ENCODE results near the gene COPZ1.

COPZ1 gene

DNA sequence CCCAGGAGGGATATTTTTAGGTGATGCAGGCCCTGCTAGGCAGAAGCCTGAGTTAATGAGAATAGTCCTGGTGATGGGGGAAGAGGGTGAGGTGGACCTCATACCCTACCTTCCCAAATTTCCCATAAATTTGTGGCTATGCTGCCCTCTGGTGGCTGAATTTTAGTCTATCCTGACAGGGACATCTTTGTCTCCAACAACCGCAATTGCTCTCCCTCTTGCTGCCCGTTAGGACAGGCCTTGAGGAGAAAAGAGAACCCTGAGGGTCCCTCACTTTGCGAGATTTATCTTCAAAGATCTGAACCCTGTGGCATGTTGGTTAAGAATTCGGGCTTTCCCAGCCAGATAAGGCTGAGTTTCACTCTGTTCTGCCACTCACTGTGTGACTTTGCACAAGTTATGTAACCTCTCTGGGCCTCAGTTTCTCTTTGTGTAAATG lies 69.4 kb downstream of the COPZ1 start:
- DNase-seq (ENCODE audit: low read depth in 2 of 2), result no peak

DNA sequence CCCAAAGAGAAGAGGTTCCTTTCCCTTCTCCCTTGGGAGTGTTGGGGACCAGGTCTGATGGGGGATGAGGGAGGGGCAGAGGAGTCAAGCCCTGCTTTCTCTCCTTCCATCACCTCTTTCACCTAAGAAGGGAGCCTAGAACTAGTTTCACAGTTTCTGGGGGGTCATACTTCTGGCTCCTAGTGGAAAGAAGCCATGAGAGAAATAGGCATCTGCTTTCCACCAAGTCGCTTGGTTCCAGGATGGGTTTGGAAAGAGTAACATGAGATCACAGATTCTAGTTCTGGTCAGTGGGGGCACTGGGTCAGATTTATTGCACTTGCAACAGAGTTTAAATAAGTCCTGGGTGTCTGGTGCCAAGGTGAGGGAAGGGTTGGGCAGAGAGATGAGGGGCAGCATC lies 70.1 kb downstream of the COPZ1 start:
- no peak for DNase-seq (ENCODE audit: low read depth in 2 of 2)

DNA sequence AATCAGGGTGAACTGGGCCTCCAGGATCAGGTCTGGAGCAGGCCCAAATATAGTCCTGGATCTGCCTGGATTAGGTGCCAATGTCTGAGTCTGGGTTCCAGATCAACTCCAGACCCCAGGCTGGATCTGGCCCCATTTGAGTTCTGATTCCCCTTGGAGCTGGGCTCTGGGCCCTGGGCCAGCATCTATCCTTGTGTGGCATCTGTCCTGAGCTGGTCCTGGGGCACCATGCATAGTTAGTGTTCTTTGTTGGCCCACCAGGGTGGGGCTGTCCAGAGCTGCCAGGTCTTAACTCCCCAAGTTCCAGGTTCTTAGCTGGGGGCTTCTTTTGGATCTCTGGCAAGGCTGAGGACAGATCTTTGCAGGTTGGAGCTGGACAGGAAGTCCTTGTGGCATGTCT lies 70.6 kb downstream of the COPZ1 start:
- no peak for DNase-seq (ENCODE audit: low read depth in 2 of 2)

DNA sequence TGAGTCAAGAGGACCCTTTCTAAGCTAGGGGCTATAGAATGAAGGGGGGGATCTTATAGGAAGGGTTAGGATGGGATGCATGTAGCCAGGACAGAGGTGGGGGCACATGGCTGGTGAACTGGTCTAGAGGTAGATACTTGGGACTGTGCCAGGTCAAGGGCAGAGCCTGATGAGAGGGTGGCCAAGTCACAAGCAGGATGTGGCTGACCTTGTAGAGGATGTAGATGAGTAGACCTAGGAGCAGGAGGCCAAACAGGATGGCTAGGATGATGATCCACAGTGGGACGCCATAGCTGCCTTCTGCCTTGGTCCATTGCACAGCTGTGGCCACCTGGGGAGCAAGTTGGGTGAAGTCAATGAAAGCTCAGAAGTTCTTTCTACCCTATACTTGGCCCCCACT lies 72.2 kb downstream of the COPZ1 start:
- no peak for DNase-seq (ENCODE audit: low read depth in 2 of 2)

DNA sequence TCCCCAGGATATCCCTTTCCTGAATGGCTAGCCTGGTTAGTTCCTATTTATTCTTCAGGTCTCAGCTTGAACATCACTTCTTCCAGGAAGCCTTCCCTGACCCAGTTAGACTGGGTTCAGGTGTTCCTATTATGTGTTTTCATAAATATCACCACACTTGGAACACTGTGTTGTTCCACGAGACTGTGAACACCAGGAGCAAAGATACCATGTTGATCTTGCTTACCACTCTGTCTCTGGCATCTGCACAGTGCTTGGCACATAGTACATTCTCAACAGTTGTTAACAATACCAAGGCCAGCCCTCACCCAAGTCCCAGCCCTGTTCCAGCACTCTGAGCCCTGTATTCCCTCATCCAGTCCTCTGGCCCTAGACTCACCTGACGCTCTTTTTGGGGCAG lies 73.3 kb downstream of the COPZ1 start:
- DNase-seq (ENCODE audit: low read depth in 2 of 2), result no peak

DNA sequence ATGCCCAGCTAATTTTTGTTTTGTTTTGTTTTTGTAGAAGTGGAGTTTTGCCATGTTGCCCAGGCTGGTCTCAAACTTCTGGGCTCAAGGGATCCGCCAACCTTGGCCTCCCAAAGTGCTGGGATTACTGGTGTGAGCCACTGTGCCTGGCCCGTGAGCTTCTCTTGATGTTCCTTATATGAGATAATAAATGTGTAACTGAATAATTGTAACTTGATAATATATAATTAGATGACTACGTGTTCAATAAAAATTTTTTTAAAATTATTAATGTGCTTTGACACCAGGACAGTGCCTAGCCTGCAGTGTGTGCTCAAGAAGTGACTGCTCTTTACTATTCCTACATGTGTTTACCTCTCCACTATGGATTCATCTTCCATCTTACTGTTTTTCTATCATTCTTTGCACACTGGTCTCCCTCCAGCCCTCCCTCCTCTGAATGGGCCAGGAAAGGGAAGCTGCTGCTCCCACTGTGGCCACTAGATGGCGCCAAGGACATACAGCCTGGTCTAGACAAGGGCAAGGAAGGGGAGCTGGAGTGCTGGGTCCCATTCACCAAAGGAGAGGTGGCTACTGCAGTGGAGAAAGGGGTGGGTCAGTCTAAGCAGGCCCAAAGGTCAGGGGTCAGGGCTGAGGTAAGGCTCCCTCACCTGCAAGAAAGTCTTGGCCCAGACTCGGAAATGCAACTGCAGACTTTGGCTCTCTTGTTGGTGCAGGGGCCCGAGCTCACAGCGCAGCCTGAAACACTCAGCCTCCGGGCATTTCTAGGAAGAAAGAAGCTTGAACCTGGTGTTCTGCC lies 74.3 kb downstream of the COPZ1 start:
- DNase-seq (ENCODE audit: low read depth in 2 of 2), result peak; percentile 80 to 81

DNA sequence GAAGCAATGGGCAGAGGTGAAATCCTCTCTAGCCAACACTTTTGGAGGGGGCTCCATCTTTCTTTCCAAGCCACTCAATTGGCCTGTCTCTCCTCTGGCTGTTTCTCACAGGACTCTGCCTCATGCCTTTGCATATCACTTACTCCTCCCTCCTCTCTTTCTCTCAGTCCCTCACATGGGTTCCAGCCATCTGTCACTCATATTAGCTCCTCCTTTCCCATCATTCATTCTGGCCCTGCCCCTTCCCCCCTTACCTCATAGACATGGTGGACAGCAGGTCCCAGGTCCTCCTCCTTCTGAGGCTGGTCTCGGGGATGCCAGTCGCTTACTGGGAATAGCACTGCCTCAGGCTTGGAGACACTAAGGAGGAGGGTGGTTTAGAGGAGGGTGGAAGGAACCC lies 76.2 kb downstream of the COPZ1 start:
- no peak for DNase-seq (ENCODE audit: low read depth in 2 of 2)
